ENCODE results near the gene TRABD2B.

- no peak for TF ChIP-seq CTCF (IDR thresholded peaks at IDR 0.05)
- no peak for TF ChIP-seq POLR2A (IDR thresholded peaks at IDR 0.05)
- no peak for TF ChIP-seq POLR2AphosphoS5 (IDR thresholded peaks at IDR 0.05)
These were observed 85.3 kb downstream of the TRABD2B start for GRCh38 chr1:47911892-47912291.

Data from prostate gland (tissue), 2 donors.